K562 (cell line): Measurements from ENCODE around the gene SRD5A1. TPM values are rescaled to one million over a fixed set of nuclear protein-coding genes. Genes with fewer than 3 reads are reported as not detected.
A peak's percentile ranks its signal among the peaks of the same experiment; 100 is the strongest.

Experiments
- HNRNPL ChIP-seq: fragments of 200-400 bp; formaldehyde crosslinking; IDR thresholded peaks from 2 replicates; pipeline ENCODE4 v1.6.1; 2017; ENCODE audit warnings: low read depth, mild to moderate bottlenecking, low read length
- MTA1 ChIP-seq: fragments of 450-650 bp; IDR thresholded peaks from 2 replicates; pipeline ENCODE4 v1.6.1; 2017; ENCODE audit warnings: borderline replicate concordance
- PHF8 ChIP-seq: fragments of 200-600 bp; sonication (generic); IDR thresholded peaks from 2 replicates; pipeline ENCODE4 v1.6.1; 2012; ENCODE audit warnings: mixed run types, mild to moderate bottlenecking, inconsistent platforms, low read length, moderate library complexity, borderline replicate concordance
- PREB ChIP-seq: sonication (generic); formaldehyde crosslinking; IDR thresholded peaks from 2 replicates; pipeline ENCODE4 v1.8.1; 2023; ENCODE audit warnings: mild to moderate bottlenecking, missing genetic modification reagents
- ZNF23 ChIP-seq: fragments of 250-450 bp; sonication (Bioruptor Pico); IDR thresholded peaks from 2 replicates; pipeline ENCODE4 v1.4.0; 2020; ENCODE audit warnings: mild to moderate bottlenecking
- polyA plus RNA-seq, 8 experiments: library from polyadenylated mRNA; depleted of rRNA in 4 of 8; stranded (reverse) in 5 of 8; unstranded in 3 of 8; fragments of >200 nt; fragmentation: Nextera tagmentation in 2 of 8; fragmentation: Illumina TruSeq in 1 of 8; extraction: Ambion mirVana in 2 of 8; extraction: Trizol in 1 of 8; gene quantifications; 2 replicates each; pipeline versions ENCODE4 v1.2.1 to v1.2.3, GENCODE V29; 2011 to 2014; ENCODE audit warnings: inconsistent platforms in 1 of 8, missing spikeins in 1 of 8
- total RNA-seq, 7 experiments: library from RNA; depleted of rRNA in 6 of 7; stranded (reverse); fragments of >200 nt in 6 of 7; fragmentation: Illumina TruSeq in 2 of 7; extraction: Trizol in 2 of 7; gene quantifications; 2 replicates each; pipeline versions ENCODE4 v1.2.1 to v1.2.3, GENCODE V29; 2011 to 2021; ENCODE audit warnings: low replicate concordance in 1 of 7
- TF ChIP-seq, protein P1 (sequence below): fragments of 450-650 bp; IDR thresholded peaks from 2 replicates; pipeline ENCODE4 v1.6.1; 2016; ENCODE audit warnings: mild to moderate bottlenecking, moderate library complexity
- TF ChIP-seq, protein P2 (sequence below): sonication (generic); formaldehyde crosslinking; IDR thresholded peaks from 2 replicates; pipeline ENCODE4 v1.8.1; 2022; ENCODE audit warnings: missing genetic modification reagents
- TF ChIP-seq, protein P3 (sequence below): IDR thresholded peaks from 3 replicates; pipeline ENCODE4 v1.6.1; 2011; ENCODE audit warnings: borderline replicate concordance, mild to moderate bottlenecking, moderate library complexity; ENCODE audit not compliant: insufficient read length; ENCODE audit errors: extremely low read depth

The SRD5A1 gene
- total and polyA plus RNA-seq, 9 of the 15 experiments (the other 6 are each of a cell fraction or from before 2014, with no cell fraction given): 1.3 to 22.6 (median 8.1) TPM

DNA sequence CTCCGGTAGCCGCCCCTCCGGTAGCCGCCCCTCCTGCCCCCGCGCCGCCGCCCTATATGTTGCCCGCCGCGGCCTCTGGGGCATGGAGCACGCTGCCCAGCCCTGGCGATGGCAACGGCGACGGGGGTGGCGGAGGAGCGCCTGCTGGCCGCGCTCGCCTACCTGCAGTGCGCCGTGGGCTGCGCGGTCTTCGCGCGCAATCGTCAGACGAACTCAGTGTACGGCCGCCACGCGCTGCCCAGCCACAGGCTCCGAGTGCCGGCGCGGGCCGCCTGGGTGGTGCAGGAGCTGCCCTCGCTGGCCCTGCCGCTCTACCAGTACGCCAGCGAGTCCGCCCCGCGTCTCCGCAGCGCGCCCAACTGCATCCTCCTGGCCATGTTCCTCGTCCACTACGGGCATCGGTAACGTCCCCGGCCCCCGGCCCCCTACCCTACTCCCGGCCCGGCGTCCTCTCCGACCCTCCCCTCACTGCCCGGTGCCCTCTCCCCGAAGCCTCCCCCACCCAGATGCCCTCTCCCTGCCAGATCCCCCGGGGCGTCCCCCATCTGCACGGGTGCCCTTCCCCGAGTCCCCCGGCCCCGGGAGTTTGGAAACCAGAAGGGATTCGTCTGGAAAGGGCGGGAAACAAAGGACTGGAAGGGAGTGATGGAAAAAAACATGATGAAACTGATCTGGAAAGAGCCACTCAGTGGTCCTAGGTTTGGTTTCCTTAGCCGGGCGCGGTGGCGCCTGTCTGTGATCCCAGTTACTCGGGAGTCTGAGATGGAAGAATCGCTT, 417 bp downstream of the SRD5A1 start (continued):
- TF ChIP-seq PHF8 (peak; percentile 56; the same call in 1 of the 2 replicates), MTA1 (no peak), ZNF23 (no peak), PREB (CRISPR knock-in tag) (no peak), HNRNPL (peak; percentile 91)
- TF ChIP-seq, protein P1, sequence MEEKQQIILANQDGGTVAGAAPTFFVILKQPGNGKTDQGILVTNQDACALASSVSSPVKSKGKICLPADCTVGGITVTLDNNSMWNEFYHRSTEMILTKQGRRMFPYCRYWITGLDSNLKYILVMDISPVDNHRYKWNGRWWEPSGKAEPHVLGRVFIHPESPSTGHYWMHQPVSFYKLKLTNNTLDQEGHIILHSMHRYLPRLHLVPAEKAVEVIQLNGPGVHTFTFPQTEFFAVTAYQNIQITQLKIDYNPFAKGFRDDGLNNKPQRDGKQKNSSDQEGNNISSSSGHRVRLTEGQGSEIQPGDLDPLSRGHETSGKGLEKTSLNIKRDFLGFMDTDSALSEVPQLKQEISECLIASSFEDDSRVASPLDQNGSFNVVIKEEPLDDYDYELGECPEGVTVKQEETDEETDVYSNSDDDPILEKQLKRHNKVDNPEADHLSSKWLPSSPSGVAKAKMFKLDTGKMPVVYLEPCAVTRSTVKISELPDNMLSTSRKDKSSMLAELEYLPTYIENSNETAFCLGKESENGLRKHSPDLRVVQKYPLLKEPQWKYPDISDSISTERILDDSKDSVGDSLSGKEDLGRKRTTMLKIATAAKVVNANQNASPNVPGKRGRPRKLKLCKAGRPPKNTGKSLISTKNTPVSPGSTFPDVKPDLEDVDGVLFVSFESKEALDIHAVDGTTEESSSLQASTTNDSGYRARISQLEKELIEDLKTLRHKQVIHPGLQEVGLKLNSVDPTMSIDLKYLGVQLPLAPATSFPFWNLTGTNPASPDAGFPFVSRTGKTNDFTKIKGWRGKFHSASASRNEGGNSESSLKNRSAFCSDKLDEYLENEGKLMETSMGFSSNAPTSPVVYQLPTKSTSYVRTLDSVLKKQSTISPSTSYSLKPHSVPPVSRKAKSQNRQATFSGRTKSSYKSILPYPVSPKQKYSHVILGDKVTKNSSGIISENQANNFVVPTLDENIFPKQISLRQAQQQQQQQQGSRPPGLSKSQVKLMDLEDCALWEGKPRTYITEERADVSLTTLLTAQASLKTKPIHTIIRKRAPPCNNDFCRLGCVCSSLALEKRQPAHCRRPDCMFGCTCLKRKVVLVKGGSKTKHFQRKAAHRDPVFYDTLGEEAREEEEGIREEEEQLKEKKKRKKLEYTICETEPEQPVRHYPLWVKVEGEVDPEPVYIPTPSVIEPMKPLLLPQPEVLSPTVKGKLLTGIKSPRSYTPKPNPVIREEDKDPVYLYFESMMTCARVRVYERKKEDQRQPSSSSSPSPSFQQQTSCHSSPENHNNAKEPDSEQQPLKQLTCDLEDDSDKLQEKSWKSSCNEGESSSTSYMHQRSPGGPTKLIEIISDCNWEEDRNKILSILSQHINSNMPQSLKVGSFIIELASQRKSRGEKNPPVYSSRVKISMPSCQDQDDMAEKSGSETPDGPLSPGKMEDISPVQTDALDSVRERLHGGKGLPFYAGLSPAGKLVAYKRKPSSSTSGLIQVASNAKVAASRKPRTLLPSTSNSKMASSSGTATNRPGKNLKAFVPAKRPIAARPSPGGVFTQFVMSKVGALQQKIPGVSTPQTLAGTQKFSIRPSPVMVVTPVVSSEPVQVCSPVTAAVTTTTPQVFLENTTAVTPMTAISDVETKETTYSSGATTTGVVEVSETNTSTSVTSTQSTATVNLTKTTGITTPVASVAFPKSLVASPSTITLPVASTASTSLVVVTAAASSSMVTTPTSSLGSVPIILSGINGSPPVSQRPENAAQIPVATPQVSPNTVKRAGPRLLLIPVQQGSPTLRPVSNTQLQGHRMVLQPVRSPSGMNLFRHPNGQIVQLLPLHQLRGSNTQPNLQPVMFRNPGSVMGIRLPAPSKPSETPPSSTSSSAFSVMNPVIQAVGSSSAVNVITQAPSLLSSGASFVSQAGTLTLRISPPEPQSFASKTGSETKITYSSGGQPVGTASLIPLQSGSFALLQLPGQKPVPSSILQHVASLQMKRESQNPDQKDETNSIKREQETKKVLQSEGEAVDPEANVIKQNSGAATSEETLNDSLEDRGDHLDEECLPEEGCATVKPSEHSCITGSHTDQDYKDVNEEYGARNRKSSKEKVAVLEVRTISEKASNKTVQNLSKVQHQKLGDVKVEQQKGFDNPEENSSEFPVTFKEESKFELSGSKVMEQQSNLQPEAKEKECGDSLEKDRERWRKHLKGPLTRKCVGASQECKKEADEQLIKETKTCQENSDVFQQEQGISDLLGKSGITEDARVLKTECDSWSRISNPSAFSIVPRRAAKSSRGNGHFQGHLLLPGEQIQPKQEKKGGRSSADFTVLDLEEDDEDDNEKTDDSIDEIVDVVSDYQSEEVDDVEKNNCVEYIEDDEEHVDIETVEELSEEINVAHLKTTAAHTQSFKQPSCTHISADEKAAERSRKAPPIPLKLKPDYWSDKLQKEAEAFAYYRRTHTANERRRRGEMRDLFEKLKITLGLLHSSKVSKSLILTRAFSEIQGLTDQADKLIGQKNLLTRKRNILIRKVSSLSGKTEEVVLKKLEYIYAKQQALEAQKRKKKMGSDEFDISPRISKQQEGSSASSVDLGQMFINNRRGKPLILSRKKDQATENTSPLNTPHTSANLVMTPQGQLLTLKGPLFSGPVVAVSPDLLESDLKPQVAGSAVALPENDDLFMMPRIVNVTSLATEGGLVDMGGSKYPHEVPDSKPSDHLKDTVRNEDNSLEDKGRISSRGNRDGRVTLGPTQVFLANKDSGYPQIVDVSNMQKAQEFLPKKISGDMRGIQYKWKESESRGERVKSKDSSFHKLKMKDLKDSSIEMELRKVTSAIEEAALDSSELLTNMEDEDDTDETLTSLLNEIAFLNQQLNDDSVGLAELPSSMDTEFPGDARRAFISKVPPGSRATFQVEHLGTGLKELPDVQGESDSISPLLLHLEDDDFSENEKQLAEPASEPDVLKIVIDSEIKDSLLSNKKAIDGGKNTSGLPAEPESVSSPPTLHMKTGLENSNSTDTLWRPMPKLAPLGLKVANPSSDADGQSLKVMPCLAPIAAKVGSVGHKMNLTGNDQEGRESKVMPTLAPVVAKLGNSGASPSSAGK: peak; percentile 47; the same call in 1 of the 2 replicates
- TF ChIP-seq, protein P2, sequence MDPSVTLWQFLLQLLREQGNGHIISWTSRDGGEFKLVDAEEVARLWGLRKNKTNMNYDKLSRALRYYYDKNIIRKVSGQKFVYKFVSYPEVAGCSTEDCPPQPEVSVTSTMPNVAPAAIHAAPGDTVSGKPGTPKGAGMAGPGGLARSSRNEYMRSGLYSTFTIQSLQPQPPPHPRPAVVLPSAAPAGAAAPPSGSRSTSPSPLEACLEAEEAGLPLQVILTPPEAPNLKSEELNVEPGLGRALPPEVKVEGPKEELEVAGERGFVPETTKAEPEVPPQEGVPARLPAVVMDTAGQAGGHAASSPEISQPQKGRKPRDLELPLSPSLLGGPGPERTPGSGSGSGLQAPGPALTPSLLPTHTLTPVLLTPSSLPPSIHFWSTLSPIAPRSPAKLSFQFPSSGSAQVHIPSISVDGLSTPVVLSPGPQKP (CRISPR knock-in tag): no peak
- TF ChIP-seq, protein P3, sequence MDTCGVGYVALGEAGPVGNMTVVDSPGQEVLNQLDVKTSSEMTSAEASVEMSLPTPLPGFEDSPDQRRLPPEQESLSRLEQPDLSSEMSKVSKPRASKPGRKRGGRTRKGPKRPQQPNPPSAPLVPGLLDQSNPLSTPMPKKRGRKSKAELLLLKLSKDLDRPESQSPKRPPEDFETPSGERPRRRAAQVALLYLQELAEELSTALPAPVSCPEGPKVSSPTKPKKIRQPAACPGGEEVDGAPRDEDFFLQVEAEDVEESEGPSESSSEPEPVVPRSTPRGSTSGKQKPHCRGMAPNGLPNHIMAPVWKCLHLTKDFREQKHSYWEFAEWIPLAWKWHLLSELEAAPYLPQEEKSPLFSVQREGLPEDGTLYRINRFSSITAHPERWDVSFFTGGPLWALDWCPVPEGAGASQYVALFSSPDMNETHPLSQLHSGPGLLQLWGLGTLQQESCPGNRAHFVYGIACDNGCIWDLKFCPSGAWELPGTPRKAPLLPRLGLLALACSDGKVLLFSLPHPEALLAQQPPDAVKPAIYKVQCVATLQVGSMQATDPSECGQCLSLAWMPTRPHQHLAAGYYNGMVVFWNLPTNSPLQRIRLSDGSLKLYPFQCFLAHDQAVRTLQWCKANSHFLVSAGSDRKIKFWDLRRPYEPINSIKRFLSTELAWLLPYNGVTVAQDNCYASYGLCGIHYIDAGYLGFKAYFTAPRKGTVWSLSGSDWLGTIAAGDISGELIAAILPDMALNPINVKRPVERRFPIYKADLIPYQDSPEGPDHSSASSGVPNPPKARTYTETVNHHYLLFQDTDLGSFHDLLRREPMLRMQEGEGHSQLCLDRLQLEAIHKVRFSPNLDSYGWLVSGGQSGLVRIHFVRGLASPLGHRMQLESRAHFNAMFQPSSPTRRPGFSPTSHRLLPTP: no peak
